Right renal pelvis (tissue), 4 donors: ENCODE data around the gene ANKRD6. TPM values are rescaled to one million over a fixed set of nuclear protein-coding genes. Genes with fewer than 3 reads are reported as not detected.
"Not testable (repeated sequence)": the region's sequence is repeated elsewhere in the genome, so short reads cannot be mapped to it uniquely, and the experiment has no call there.

ENCODE experiments used
- DNase-seq, 4 donors: peaks; one replicate each; pipeline ENCODE4 v3.0.0-alpha.2; 2013; ENCODE audit warnings: low read depth in 4 of 4, low spot score in 3 of 4, missing footprints in 1 of 4
- polyA plus RNA-seq, 4 donors: library from polyadenylated mRNA; unstranded; fragments of 120-200 nt; gene quantifications; one replicate each; pipeline ENCODE4 v1.2.1, GENCODE V29; 2013; ENCODE audit not compliant: insufficient read length in 4 of 4

Gene ANKRD6
- polyA plus RNA-seq, 4 donors, result 20.0 to 27.6 (median 24.1) TPM

GRCh38 chr6:89640804-89641203, 207.9 kb downstream of the ANKRD6 start:
- no peak for DNase-seq

DNA sequence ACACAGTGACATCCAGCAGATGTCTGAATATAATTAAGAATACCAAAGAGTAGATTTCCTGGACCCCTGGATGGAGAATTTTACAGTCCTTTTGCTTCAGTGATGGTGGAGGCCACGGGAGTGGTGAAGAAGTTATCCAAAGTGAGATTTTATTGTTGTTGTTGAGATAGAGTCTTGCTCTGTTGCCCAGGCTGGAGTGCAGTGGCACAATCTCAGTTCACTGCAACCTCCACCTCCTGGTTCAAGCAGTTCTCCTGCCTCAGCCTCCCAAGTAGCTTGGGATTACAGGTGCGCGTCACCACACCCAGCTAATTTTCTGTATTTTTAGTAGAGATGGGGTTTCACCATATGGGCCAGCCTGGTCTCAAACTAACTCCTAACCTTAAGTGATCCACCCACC, 208.6 kb downstream of the ANKRD6 start:
- not testable (repeated sequence) for DNase-seq

GRCh38 chr6:89642956-89643355, 210.0 kb downstream of the ANKRD6 start:
- no peak for DNase-seq

- no peak for DNase-seq
Observed at GRCh38 chr6:89643406-89643805, 210.5 kb downstream of the ANKRD6 start.

DNA sequence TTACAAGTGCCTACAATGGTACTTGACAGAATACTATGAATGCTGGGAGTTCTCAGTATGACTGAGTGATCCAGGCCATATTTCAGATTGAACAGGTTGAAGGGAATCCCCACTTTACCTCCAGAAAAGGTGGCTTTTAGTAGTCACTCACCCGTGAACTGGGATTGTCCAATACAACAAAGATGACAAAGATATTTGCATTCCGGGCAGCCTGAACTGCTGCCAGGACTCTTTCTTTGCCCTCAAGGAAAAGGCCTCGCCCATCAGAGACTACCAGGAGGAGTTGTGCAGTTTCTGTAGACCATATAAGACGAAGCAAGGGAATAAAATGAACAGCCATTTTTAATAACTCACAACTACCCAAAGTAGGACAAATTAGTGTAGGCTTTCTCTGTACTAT, 211.9 kb downstream of the ANKRD6 start:
- DNase-seq, result no peak

- DNase-seq, result no peak
Observed at GRCh38 chr6:89649682-89650081, 216.7 kb downstream of the ANKRD6 start.

- DNase-seq, result no peak
Observed at GRCh38 chr6:89650579-89650978, 217.6 kb downstream of the ANKRD6 start.

DNA sequence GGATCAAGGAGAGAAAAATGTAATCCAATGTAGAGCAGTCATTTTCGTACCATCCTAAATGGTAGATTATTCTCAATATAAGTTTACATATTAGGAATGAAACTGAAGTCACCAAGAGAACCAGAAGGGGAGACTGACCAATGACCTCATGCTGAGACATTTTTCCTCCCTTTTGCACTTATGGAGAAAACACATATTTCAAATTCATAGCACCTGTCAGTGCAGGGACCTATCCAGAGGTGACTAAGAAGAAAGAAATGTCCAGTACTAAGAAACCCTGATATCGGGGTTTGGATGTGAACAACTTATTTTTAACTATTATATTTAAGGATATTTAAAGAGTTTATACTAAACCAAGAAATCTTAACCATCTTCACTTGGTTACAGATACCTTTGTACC, 222.2 kb downstream of the ANKRD6 start:
- no peak for DNase-seq

DNA sequence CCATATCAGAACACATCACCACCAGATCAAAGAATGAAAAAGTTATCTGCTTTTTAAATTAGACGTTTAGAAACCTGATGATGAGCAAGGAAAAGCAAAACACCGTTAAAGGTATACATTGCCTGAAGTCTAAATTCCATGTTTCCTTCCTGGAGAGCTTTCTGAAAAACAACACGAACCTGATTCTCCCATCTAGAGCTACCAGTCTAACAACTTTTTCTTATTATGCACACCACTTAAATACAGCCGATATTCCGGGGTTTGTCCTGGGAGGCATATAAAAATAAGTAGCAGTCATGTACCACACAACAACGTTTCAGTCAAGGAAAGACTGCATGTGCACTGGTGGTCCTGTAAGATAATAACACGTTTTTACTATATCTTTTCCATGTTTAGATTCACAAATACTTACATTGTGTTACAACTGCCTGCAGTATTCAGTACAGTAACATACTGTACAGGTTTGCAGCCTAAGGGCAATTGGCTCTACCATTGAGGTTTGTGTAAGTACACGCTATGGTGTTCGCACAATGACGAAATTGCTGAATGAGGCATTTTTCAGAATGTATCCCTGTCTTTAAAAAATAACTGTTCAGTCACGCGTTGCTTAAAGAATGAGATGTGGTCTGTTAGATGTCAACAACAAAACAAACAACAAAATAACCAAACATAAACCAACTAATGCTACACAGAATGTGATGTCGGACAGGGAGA, 224.7 kb downstream of the ANKRD6 start:
- no peak for DNase-seq

GRCh38 chr6:89660981-89661380, 228.0 kb downstream of the ANKRD6 start:
- DNase-seq, result no peak

GRCh38 chr6:89661559-89661958, 228.6 kb downstream of the ANKRD6 start:
- no peak for DNase-seq

DNA sequence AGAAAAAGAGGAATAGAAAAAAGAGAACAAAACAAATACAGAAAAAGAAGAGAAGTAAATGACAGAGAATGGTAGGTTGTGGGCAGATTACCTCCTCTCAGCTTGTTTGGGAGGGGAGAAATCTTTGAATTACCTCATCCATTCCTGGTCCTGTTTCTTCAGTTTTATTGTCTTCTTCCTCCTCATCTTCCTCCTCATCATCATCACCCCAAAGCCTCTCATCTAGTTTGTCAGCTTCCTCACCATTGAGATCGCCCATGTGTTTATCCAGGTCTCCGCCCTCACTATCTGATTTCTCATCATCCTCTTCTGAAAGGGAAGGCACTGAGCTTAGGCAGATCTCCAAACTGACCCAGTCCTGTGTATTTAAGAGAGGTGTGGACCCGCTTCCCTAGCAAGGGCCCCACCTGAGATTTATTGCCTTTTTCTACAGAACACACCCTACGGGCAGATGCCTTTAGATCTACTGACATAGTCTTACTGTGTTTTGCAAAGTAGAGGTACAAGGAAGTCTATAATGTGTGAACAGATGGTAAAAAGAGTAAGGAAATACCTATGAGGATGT, 229.8 kb downstream of the ANKRD6 start:
- no peak for DNase-seq

DNA sequence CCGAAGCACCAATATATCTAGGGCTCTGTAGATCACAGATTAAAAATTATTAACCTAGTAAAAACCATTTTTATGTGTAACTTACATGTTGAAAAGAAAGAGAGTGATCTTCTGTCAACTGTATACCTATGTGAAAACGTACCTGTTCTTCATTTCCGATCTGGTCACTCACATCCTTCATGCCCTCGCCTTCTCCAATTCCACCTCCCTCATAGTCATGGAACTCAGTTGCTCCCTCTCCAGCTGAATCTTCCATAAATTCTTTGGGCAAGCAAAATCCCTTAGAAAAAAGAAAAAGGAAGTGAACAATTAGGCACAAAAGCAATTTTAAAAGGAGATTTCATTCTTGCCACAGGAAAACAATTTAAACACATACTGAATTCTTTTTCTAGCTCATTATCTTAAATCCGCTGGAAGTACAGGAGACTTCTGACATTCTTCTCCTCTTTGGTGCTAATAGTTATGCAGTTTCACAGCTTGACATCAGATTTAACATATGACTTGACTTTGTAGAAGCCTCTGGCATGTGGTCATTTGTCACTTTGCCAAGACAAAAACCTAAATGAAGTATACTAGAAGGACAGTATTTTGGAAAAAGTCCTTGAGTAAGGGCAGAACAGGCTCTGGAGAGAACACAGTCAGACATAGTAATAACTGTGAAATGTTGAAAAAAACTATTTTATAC, 235.1 kb downstream of the ANKRD6 start:
- no peak for DNase-seq

- no peak for DNase-seq
Observed at GRCh38 chr6:89669002-89669401, 236.1 kb downstream of the ANKRD6 start.

DNA sequence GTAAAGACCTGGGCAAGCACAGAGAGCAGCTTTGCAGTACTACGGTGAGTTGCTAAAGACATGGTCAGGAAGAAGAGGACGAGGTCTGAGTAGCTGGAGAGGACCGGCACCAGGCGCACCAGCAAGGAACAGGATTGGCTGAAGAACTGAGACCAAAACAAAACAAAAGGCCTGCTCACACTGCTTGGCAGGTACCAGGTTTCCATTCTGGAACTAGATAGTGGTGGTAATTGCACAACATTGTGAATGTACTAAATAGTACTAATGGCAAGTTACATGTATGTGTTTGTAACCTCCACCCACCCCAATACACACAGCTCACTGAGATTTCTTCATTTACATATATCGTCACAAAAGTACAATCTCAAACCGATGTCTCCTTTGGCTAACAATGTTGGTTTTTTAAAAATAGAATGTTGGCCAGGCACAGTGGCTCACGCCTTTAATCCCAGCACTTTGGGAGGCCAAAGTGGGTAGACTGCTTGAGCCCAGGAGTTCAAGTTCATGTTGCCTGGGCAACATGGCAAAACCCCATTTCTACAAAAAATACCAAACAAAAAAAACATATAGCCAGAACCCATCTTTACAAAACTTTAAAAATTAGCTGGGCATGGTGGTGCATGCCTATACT, 238.1 kb downstream of the ANKRD6 start:
- no peak for DNase-seq

DNA sequence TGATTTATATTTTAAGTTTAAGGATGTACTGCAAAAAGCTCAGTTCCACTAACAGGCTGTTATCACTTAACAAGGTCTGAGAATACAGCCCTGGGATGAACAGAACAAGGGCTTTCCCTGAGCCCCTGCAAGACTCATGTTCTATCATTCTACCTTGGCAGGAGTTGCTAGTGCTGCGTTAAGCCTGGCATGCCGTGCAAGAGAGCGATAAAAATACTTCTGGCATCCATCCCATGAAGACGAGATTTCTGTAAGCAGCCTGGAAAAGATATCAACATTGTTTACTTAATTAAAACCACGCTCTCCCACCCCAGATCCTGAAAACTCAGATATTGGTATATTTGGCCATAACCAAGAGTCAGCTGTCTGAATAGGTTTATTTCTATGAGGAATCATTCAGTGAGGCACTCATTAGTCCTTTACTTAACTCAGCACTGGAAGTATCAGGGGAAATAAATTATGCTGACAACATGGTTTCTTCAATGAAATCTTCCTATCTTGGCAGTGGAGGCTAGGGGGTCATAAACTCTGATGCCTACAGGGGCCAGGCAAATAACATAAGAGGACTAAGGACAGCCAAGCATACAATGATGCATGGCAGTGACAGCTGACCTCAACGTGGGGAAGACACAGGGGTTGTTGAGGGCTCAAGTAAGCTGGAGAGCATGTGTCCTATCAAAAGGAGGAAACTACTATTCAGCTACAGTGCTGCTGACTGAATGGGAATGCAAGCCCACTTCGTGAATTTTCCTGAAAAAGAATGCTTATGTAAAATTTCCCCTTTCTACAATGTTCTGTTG, 243.2 kb downstream of the ANKRD6 start:
- no peak for DNase-seq

- no peak for DNase-seq
Observed at GRCh38 chr6:89678531-89678930, 245.6 kb downstream of the ANKRD6 start.

DNA sequence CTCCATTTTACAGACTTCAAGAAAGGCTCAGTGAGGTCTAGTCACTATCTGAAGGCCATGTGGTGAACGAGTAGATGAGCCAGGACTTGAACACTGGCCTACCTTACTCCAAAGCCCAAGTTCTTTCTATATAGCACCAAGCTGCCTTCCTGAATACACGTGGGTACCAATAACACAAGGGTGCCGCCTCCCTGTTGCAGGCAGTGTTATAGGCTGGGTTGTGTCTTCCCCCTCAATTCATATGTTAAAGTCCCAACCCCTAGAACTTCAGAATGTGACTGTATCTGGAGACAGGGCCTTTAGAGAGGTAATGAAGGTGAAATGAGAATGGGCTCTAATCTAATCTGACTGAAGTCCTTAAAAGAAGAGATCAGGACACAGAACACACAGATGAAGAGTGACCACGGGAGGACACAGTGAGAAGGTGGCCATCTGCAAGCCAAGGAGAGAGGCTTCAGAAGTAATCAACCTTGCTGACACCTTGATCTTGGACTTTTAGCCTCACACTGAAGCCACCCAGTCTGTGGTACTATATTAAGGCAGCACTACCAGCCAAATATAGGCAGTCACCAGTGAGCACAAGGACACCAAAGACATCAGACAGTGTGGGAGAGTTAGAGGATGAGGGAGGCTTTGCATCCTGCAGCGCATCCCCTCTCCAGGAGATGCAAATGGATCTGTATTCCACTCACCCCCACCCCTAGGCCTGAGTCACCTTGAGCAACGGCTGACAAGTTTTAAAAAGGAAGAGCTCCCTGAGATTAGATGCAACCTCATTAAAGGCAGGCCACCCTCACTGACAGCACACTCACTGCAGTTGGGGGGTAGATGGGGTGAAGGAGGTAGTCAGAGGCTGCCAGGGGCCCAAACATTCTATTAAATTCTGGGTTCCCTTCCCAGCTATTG, 246.5 kb downstream of the ANKRD6 start:
- DNase-seq, result no peak

GRCh38 chr6:89680150-89680549, 247.2 kb downstream of the ANKRD6 start:
- no peak for DNase-seq

- no peak for DNase-seq
Observed at GRCh38 chr6:89680551-89680950, 247.6 kb downstream of the ANKRD6 start.
